HepG2 (cell line): ENCODE measurements around the gene ANO3. TPM values are rescaled to one million over a fixed set of nuclear protein-coding genes. Genes with fewer than 3 reads are reported as not detected.
A peak's percentile ranks its signal among the peaks of the same experiment; 100 is the strongest.

Source experiments
- ATAC-seq: fragments of 200-7000 bp; cut with Tn5 transposase; 3 replicates; pipeline ENCODE4 v1.9.1; 2020; ENCODE audit warnings: mild to moderate bottlenecking, moderate library complexity
- BruUV-seq: library from RNA; stranded (reverse); fragments of 400-500 nt; replicated peaks from 2 replicates; lab custom pipeline; 2021; lab: Mats Ljungman, UMichigan
- CTCF ChIA-PET: fragments of 300-600 bp; formaldehyde crosslinking; extraction: SDS; loops from one replicate; lab custom pipeline; 2021; ENCODE audit warnings: low total read pairs, inconsistent platforms, low intra/inter-chr PET ratio; lab: Yijun Ruan, JAX
- POLR2A ChIA-PET: fragments of 350-600 bp; sonication (Branson Sonifier 250); formaldehyde crosslinking; loops from one replicate; lab custom pipeline; 2020; ENCODE audit warnings: antibody characterized with exemption, inconsistent platforms; lab: Yijun Ruan, JAX
- DNase-seq: peaks from one replicate; pipeline ENCODE4 v3.0.0-alpha.2; 2015; ENCODE audit warnings: low spot score
- FAIRE-seq: peaks from 3 replicates; lab custom pipeline; 2011; peaks lifted over from hg19 to GRCh38; lab: Jason Lieb, UNC
- H2AFZ ChIP-seq: one replicate; pipeline ENCODE4 v1.6.1; 2011; ENCODE audit warnings: low read length, inconsistent platforms
- H3K27ac ChIP-seq: fragments of 300-600 bp; 3 replicates; pipeline ENCODE4 v1.8.0; 2011; ENCODE audit warnings: mixed run types, mild to moderate bottlenecking, mixed read lengths, low read length, inconsistent platforms; ENCODE audit not compliant: insufficient read depth; ENCODE audit errors: extremely low read length
- H3K27me3 ChIP-seq, 2 experiments: fragments of 200-600 bp in 1 of 2; 2 replicates in 1 of 2; 3 replicates in 1 of 2; pipeline versions ENCODE4 v1.6.0 to v1.8.0; 2011; ENCODE audit warnings: low read length in 2 of 2, mild to moderate bottlenecking in 2 of 2, moderate library complexity in 2 of 2, inconsistent platforms in 1 of 2; ENCODE audit not compliant: insufficient read depth in 2 of 2, control insufficient read depth in 1 of 2
- H3K36me3 ChIP-seq, 2 experiments: fragments of 200-600 bp in 1 of 2; replicated peaks in 1 of 2; 2 replicates in 1 of 2; 3 replicates in 1 of 2; pipeline versions ENCODE4 v1.5.1 to v1.8.0; 2011; ENCODE audit warnings: low read length in 2 of 2, inconsistent platforms in 1 of 2; ENCODE audit not compliant: insufficient read depth in 2 of 2, control insufficient read depth in 1 of 2
- H3K4me1 ChIP-seq: 2 replicates; pipeline ENCODE4 v1.5.1; 2012; ENCODE audit warnings: low read length, inconsistent platforms; ENCODE audit not compliant: insufficient read depth
- H3K4me2 ChIP-seq: 2 replicates; pipeline ENCODE4 v1.6.0; 2011; ENCODE audit warnings: low read depth, low read length, inconsistent platforms
- H3K4me3 ChIP-seq, 3 experiments: fragments of 200-600 bp in 1 of 3; sonication (generic), shearing (Covaris generic) in 1 of 3; replicated peaks in 1 of 3; 2 replicates each; pipeline ENCODE4 v1.5.1; 2011 to 2016; ENCODE audit warnings: low read length in 3 of 3, inconsistent platforms in 2 of 3, low read depth in 2 of 3, mild to moderate bottlenecking in 2 of 3, control low read depth in 1 of 3, mixed read lengths in 1 of 3; ENCODE audit not compliant: insufficient read depth in 1 of 3
- H3K79me2 ChIP-seq: one replicate; pipeline ENCODE4 v1.6.1; 2011; ENCODE audit warnings: low read length, inconsistent platforms; ENCODE audit not compliant: insufficient read depth
- H3K9ac ChIP-seq: 2 replicates; pipeline ENCODE4 v1.6.0; 2011; ENCODE audit warnings: mild to moderate bottlenecking, low read depth, low read length, inconsistent platforms; ENCODE audit not compliant: insufficient read depth
- H3K9me3 ChIP-seq: 2 replicates; pipeline ENCODE4 v1.5.1; 2012; ENCODE audit warnings: mild to moderate bottlenecking, low read length
- H4K20me1 ChIP-seq: 2 replicates; pipeline ENCODE4 v1.6.0; 2011; ENCODE audit warnings: inconsistent platforms, mild to moderate bottlenecking, low read length, moderate library complexity; ENCODE audit not compliant: insufficient read depth
- CEBPB ChIP-seq: IDR thresholded peaks from 2 replicates; pipeline ENCODE4 v1.6.1; 2011; ENCODE audit warnings: low read depth, low read length, improper control_type of control experiment, borderline replicate concordance
- HNRNPK ChIP-seq: fragments of 200-400 bp; formaldehyde crosslinking; IDR thresholded peaks from 2 replicates; pipeline ENCODE4 v1.6.1; 2018; ENCODE audit warnings: low read length, low read depth, moderate library complexity, mild to moderate bottlenecking; ENCODE audit not compliant: poor library complexity, severe bottlenecking
- HOXA9 ChIP-seq: sonication (generic); formaldehyde crosslinking; IDR thresholded peaks from 2 replicates; pipeline ENCODE4 v1.8.1; 2022; ENCODE audit warnings: missing genetic modification reagents, mild to moderate bottlenecking, moderate library complexity, borderline replicate concordance
- KLF6 ChIP-seq: IDR thresholded peaks from 2 replicates; pipeline ENCODE4 v1.8.0; 2016; ENCODE audit warnings: missing biosample characterization, missing genetic modification reagents
- PCBP1 ChIP-seq: fragments of 200-400 bp; formaldehyde crosslinking; IDR thresholded peaks from 2 replicates; pipeline ENCODE4 v1.6.1; 2017; ENCODE audit warnings: mild to moderate bottlenecking, low read depth, low read length, borderline replicate concordance
- PCBP2 ChIP-seq: fragments of 200-400 bp; formaldehyde crosslinking; optimal IDR thresholded peaks from 2 replicates; pipeline ENCODE3; 2018; ENCODE audit warnings: low read length, low read depth; ENCODE audit not compliant: poor library complexity, severe bottlenecking
- RARG ChIP-seq: sonication (generic); formaldehyde crosslinking; IDR thresholded peaks from 2 replicates; pipeline ENCODE4 v1.4.0; 2020; ENCODE audit warnings: low read depth, mild to moderate bottlenecking, missing genetic modification reagents
- ZFP41 ChIP-seq: sonication (generic); formaldehyde crosslinking; IDR thresholded peaks from 2 replicates; pipeline ENCODE4 v1.4.0; 2020; ENCODE audit warnings: mild to moderate bottlenecking, missing genetic modification reagents, borderline replicate concordance
- ZMAT3 ChIP-seq: sonication (generic); formaldehyde crosslinking; conservative IDR thresholded peaks from 2 replicates; pipeline ENCODE4 v1.7.0; 2021; ENCODE audit warnings: missing genetic modification reagents
- ZNF20 ChIP-seq: sonication (generic); formaldehyde crosslinking; IDR thresholded peaks from 2 replicates; pipeline ENCODE4 v1.4.0; 2020; ENCODE audit warnings: mild to moderate bottlenecking, moderate library complexity, missing genetic modification reagents
- ZSCAN20 ChIP-seq: sonication (generic); formaldehyde crosslinking; IDR thresholded peaks from 2 replicates; pipeline ENCODE4 v1.4.0; 2020; ENCODE audit warnings: missing genetic modification reagents, mild to moderate bottlenecking, borderline replicate concordance
- WGBS: methylation state at CpG from one replicate; pipeline ENCODE4 v1.1.6; 2017; ENCODE audit warnings: low lambda C conversion rate; 5-methylcytosine and 5-hydroxymethylcytosine counted together
- in situ Hi-C: cut with HindIII; loops from 2 replicates; pipeline ENCODE4 v1.10.0; 2017; ENCODE audit warnings: low pct_unique_long_range_greater_than_20kb; ENCODE audit not compliant: extremely low pct_ligation_motif_present
- intact Hi-C: fragments of 100-400 bp; cut with micrococcal nuclease; formaldehyde crosslinking; loops from one replicate; pipeline ENCODE4 v1.10.0; 2022; ENCODE audit not compliant: unreplicated experiment
- polyA plus RNA-seq, 8 experiments: library from polyadenylated mRNA; depleted of rRNA in 3 of 8; stranded (reverse) in 7 of 8; unstranded in 1 of 8; fragments of >200 nt; fragmentation: Illumina TruSeq in 4 of 8; extraction: Trizol in 4 of 8; gene quantifications; 2 replicates each; pipeline versions ENCODE4 v1.2.1 to v1.2.3, GENCODE V29; 2011 to 2016; ENCODE audit warnings: low read depth in 4 of 8, missing spikeins in 1 of 8, mixed read lengths in 1 of 8; ENCODE audit not compliant: insufficient read depth in 1 of 8
- total RNA-seq, 5 experiments: library from RNA; depleted of rRNA; stranded (reverse); fragments of >200 nt; fragmentation: Illumina TruSeq; extraction: Trizol; gene quantifications; 2 replicates each; pipeline ENCODE4 v1.2.3, GENCODE V29; 2016; ENCODE audit warnings: low read depth in 1 of 5
- TF ChIP-seq, protein P1 (sequence below): sonication (generic); formaldehyde crosslinking; IDR thresholded peaks from 2 replicates; pipeline ENCODE4 v1.5.0; 2020; ENCODE audit warnings: missing genetic modification reagents, mild to moderate bottlenecking, borderline replicate concordance

The ANO3 gene
- total and polyA plus RNA-seq, 2 of the 13 experiments (the other 11 are each of a cell fraction or from before 2014, with no cell fraction given) = 0.17 to 0.44 TPM

DNA sequence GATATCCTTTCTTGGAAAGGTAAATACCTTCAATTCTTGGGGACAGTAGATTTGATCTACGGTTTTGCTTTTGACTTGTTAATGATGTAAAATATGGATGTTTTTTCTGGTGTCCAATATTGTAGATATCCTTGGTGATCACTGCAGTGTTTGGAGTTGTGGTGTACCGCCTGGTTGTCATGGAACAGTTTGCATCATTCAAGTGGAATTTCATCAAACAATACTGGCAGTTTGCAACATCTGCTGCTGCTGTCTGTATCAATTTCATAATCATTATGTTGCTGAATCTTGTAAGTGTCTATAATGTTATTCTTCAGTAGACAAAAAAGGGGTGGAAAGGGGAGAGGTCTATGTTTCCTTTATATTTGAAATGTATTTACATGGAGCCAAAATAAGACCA is 267.5 kb downstream of the ANO3 start:
- Histone ChIP-seq H3K27ac (no peak overlapping the region), H3K79me2 (no peaks in the 10 kb centered on the region), H3K4me3 (no peak overlapping the region), H3K9me3 (no peaks in the 10 kb centered on the region), H3K9ac (no peak overlapping the region), H2AFZ (no peak overlapping the region), H4K20me1 (no peaks in the 10 kb centered on the region), H3K4me2 (no peak overlapping the region), H3K36me3 (no peaks in the 10 kb centered on the region), H3K27me3 (no peaks in the 10 kb centered on the region; a peak in 1 of 5 replicates), H3K4me1 (no peaks in the 10 kb centered on the region)
- no peak for FAIRE-seq
- no peak for ATAC-seq
- no peak for DNase-seq
- WGBS = 70% methylated on average over 2 of the region's 2 CpGs
- ChIA-PET POLR2A (no interaction called here), CTCF (no interaction called here)
- in situ Hi-C loops = no loop called here
- TF ChIP-seq CEBPB = peak; percentile 22; the same call in 1 of the 2 replicates
- no peak for TF ChIP-seq HOXA9 (CRISPR knock-in tag)
- intact Hi-C loops = no loop called here
- BruUV-seq = no TSS peak

DNA sequence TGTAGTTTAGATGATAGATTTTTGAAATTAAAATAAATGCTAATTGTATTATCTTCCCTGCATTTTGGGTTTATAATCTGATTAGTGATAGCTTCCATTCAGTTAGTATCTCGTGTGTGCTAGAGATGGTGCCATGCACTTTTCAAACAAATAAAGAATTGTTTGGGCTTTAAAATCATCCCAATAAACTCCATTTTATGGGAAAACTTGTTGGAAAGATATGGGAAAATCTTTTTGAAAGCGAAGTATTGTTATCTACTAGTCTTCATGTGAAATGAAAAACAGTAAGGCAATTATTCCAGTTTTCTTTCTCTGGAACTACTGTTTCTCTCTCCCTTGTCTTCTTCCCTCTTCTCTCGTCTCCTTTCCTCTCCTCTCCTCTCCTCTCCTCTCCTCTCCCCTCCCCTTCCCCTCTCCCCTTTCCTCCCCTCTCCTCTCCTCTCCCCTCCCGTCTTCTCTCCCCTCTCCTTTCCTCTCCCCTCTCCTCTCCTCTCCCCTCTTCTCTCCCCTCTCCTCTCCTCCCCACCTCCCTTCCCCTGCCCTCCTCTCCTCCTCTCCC is 268.0 kb downstream of the ANO3 start:
- no peak for FAIRE-seq

More for the DNA sequence above, 268.0 kb downstream of the ANO3 start:
- no peaks in the 10 kb centered on the region; a peak in 1 of 5 replicates for H3K27me3 ChIP-seq
- no peak overlapping the region for H3K4me3 ChIP-seq
- whole genome bisulfite sequencing = 37% methylated on average over 3 of the region's 4 CpGs
- no peaks in the 10 kb centered on the region for H3K9me3 ChIP-seq
- TF ChIP-seq ZNF20 = no peak
- no peak for TF ChIP-seq ZFP41 (CRISPR knock-in tag)
- no peak for TF ChIP-seq ZMAT3 (CRISPR knock-in tag)
- TF ChIP-seq PCBP2 = peak; percentile 88
- peak; percentile 79 for TF ChIP-seq HNRNPK
- no peak for TF ChIP-seq ZSCAN20 (CRISPR knock-in tag)
- TF ChIP-seq PCBP1 = 0 out of 2 replicates have a peak, but pooled peaks have one; percentile 76
- TF ChIP-seq RARG = no peak
- TF ChIP-seq, protein P1, sequence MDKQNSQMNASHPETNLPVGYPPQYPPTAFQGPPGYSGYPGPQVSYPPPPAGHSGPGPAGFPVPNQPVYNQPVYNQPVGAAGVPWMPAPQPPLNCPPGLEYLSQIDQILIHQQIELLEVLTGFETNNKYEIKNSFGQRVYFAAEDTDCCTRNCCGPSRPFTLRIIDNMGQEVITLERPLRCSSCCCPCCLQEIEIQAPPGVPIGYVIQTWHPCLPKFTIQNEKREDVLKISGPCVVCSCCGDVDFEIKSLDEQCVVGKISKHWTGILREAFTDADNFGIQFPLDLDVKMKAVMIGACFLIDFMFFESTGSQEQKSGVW = no peak
- TF ChIP-seq KLF6 (CRISPR knock-in tag) = no peak
- no TSS peak for BruUV-seq
- no peak overlapping the region for H2AFZ ChIP-seq
- intact Hi-C loops (no loop called here), in situ Hi-C loops (no loop called here)
- ChIA-PET POLR2A (no interaction called here), CTCF (no interaction called here)
- DNase-seq (no peak), ATAC-seq (no peak)
- no peaks in the 10 kb centered on the region for H3K36me3 ChIP-seq
- H3K4me1 ChIP-seq = no peaks in the 10 kb centered on the region
- H4K20me1 ChIP-seq = no peaks in the 10 kb centered on the region
- H3K27ac ChIP-seq = no peak overlapping the region
- H3K9ac ChIP-seq = no peak overlapping the region
- H3K79me2 ChIP-seq = no peaks in the 10 kb centered on the region
- no peak overlapping the region for H3K4me2 ChIP-seq
